Heart right ventricle (tissue), 16 donors: Measurements from ENCODE around the gene AATF. TPM values are rescaled to one million over a fixed set of nuclear protein-coding genes. Genes with fewer than 3 reads are reported as not detected.

Source experiments
- ATAC-seq, 8 donors: fragments of 200-7000 bp; cut with Tn5 transposase; one replicate each; pipeline ENCODE4 v1.9.1; 2020; ENCODE audit warnings: mild to moderate bottlenecking in 8 of 8, moderate library complexity in 8 of 8, moderate number of reproducible peaks in 1 of 8
- DNase-seq, 2 donors: peaks; one replicate each; pipeline ENCODE4 v3.0.0-alpha.2; 2020
- H3K27ac ChIP-seq, 10 donors: fragments of 200-600 bp; sonication (generic) in 2 of 10; one replicate each; pipeline versions ENCODE4 v1.5.0 to v1.8.0; 2020 to 2022; ENCODE audit warnings: mild to moderate bottlenecking in 3 of 10
- H3K27me3 ChIP-seq, 7 donors: fragments of 200-600 bp; one replicate each; pipeline ENCODE4 v1.8.0; 2021 to 2022; ENCODE audit warnings: mild to moderate bottlenecking in 2 of 7
- H3K36me3 ChIP-seq, 9 donors: fragments of 200-600 bp; sonication (generic) in 1 of 9; one replicate each; pipeline versions ENCODE4 v1.5.0 to v1.8.0; 2020 to 2022; ENCODE audit warnings: mild to moderate bottlenecking in 2 of 9
- H3K4me1 ChIP-seq, 9 donors: fragments of 200-600 bp; sonication (generic) in 1 of 9; one replicate each; pipeline versions ENCODE4 v1.5.0 to v1.8.0; 2020 to 2022; ENCODE audit warnings: mild to moderate bottlenecking in 4 of 9
- H3K4me3 ChIP-seq, 10 donors: fragments of 200-600 bp; sonication (generic) in 2 of 10; one replicate each; pipeline versions ENCODE4 v1.5.0 to v1.8.0; 2020 to 2022; ENCODE audit warnings: mild to moderate bottlenecking in 7 of 10, moderate library complexity in 2 of 10
- H3K9me3 ChIP-seq, 11 donors: fragments of 200-600 bp in 10 of 11; sonication (generic) in 2 of 11; one replicate each; pipeline versions ENCODE4 v1.5.0 to v1.8.0; 2013 to 2022; ENCODE audit warnings: mild to moderate bottlenecking in 2 of 11, control low read depth in 1 of 11, moderate library complexity in 1 of 11
- WGBS, 2 donors: extraction: QIAGEN DNeasy Blood & Tissue Kit; methylation state at CpG; one replicate each; pipeline ENCODE4 v1.1.7; 2013; ENCODE audit warnings: inconsistent platforms in 1 of 2; 5-methylcytosine and 5-hydroxymethylcytosine counted together
- intact Hi-C, 10 donors: fragments of 100-400 bp; cut with DNase I; formaldehyde crosslinking; loops; one replicate each; pipeline versions ENCODE4 v1.11.1 to v1.14.2; 2022
- polyA plus RNA-seq, 2 donors: library from polyadenylated mRNA; stranded (reverse); fragments of 200-250 nt; gene quantifications; one replicate each; pipeline ENCODE4 v1.2.3, GENCODE V29; 2013
- total RNA-seq, 10 donors: library from RNA; stranded (reverse); fragmentation: NEBNext Ultra II Directional in 3 of 10; extraction: Animal tissue kit (Norgen Biotek cat#: 25700) in 3 of 10; gene quantifications; one replicate each; pipeline versions ENCODE4 v1.2.1 to v1.2.4, GENCODE V29; 2021 to 2023
- TF ChIP-seq, protein P1 (sequence below), 9 donors: fragments of 200-600 bp; sonication (generic) in 2 of 9; IDR thresholded peaks; one replicate each; pipeline versions ENCODE4 v1.5.0 to v1.8.0; 2021 to 2022; ENCODE audit warnings: antibody characterized with exemption in 9 of 9, mild to moderate bottlenecking in 5 of 9, moderate library complexity in 1 of 9
- donor health status: Arrhythmogenic right ventricular cardiomyopathy.
- donor health status: ischemic (EF 13 %, LVEDD 7.1; RV severe dilation, severe dysfunction).
- donor health status: healthy with polysubstance abuse.
- donor health status: DM: no; HTN: yes; CAD: no.
- donor health status: DM: no; HTN: no; CAD: no.
- donor health status: ischemic (EF 25% LVEDD 6.9; RV normal size, moderate dysfunction).
- donor health status: ischemic (EF 25% LVEDD 5.7; RV mildly dilated, moderate dysfunction).
- donor health status: healthy.
- donor health status: DM: yes; HTN: yes; CAD: no.
- donor health status: Ischemic cardiomyopathy.
- donor health status: ischemic (EF 35%, LVEDD 5.7; RV mildly dilated, moderate dysfunction).
- donor health status: nonischemic (EF 11% LVEDD 7.7; RV severe dilation, severe dysfunction).
- donor health status: DM: yes; HTN: yes; CAD: no.
- donor health status: PGD.
- donor health status: ischemic (EF 29% LVEDD 5.4; RV normal size, mild dysfunction).
- donor health status: nonischemic (EF 23%, LVEDD 6.1; RV moderate dilation, normal function).

The AATF gene
- total and polyA plus RNA-seq, 12 donors, result 19.9 to 35.5 (median 26.0) TPM

DNA sequence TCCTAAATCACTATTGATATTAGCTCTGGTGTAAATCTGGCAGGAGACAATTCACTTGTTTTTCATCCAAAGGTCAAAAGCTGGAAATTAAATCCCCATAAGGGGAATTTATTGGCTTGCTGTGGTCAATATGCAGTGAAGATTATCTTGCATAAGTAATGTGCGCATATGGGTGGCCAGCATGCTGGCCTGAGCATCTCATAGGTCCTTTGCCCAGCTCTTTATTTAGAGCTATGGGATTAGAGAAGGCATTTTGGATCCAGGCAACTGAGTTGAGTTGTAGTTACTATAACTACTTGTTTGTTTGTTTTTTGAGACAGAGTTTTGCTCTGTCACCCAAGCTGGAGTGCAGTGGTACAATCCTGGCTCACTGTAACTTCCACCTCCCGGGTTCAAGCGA lies 110.7 kb downstream of the AATF start:
- Histone ChIP-seq H3K36me3 (peaks cover 0 to 35% (median 6%) of the 10 kb centered on the region in 9 donors), H3K4me3 (no peak overlapping the region), H3K9me3 (no peaks in the 10 kb centered on the region), H3K4me1 (no peaks in the 10 kb centered on the region), H3K27ac (no peak overlapping the region), H3K27me3 (peaks cover 0 to 17% (median 5%) of the 10 kb centered on the region in 7 donors)
- intact Hi-C loops, result no loop called here
- TF ChIP-seq, protein P1, sequence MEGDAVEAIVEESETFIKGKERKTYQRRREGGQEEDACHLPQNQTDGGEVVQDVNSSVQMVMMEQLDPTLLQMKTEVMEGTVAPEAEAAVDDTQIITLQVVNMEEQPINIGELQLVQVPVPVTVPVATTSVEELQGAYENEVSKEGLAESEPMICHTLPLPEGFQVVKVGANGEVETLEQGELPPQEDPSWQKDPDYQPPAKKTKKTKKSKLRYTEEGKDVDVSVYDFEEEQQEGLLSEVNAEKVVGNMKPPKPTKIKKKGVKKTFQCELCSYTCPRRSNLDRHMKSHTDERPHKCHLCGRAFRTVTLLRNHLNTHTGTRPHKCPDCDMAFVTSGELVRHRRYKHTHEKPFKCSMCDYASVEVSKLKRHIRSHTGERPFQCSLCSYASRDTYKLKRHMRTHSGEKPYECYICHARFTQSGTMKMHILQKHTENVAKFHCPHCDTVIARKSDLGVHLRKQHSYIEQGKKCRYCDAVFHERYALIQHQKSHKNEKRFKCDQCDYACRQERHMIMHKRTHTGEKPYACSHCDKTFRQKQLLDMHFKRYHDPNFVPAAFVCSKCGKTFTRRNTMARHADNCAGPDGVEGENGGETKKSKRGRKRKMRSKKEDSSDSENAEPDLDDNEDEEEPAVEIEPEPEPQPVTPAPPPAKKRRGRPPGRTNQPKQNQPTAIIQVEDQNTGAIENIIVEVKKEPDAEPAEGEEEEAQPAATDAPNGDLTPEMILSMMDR (IDR thresholded peaks at IDR 0.05), result no peak
- WGBS, 2 donors, result 96 to 97% methylated on average over 3 of the region's 3 CpGs
- DNase-seq (no peak), ATAC-seq (no peak)

GRCh38 chr17:37060094-37060493 lies 111.3 kb downstream of the AATF start:
- Histone ChIP-seq H3K4me1 (no peaks in the 10 kb centered on the region), H3K4me3 (no peak overlapping the region), H3K27ac (no peak overlapping the region), H3K9me3 (no peaks in the 10 kb centered on the region), H3K27me3 (peaks cover 0 to 23% (median 10%) of the 10 kb centered on the region in 7 donors), H3K36me3 (peaks cover 0 to 29% (median 6%) of the 10 kb centered on the region in 9 donors)
- no peak for DNase-seq
- TF ChIP-seq, protein P1 (IDR thresholded peaks at IDR 0.05), result no peak
- WGBS, 2 donors, result 90% methylated on average over 6 of the region's 6 CpGs
- intact Hi-C loops, result no loop called here
- ATAC-seq, result no peak

DNA sequence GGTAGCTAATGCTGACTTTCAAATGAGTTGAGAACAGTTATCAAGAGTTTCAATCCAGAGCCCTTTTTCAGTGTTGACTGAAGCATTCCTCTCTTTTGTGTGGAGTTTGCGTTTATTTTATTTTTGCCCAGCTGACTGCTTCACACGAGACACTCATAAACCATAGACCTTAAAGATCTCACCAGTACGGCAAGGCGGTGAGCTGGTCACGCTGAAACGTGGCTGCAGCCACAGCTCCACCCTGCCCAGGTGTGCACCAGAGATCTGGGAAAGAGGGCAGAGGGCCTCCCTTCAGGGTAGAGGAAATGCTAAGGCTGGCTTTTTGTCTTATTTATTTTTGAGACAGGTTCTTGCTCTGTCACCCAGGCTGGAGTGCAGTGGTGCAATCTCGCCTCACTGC lies 112.2 kb downstream of the AATF start:
- TF ChIP-seq, protein P1 (IDR thresholded peaks at IDR 0.05), result no peak
- Histone ChIP-seq H3K4me3 (no peak overlapping the region), H3K4me1 (no peaks in the 10 kb centered on the region), H3K27ac (no peak overlapping the region), H3K9me3 (no peaks in the 10 kb centered on the region), H3K36me3 (peaks cover 0 to 21% (median 6%) of the 10 kb centered on the region in 9 donors), H3K27me3 (peaks cover 0 to 32% (median 18%) of the 10 kb centered on the region in 7 donors)
- intact Hi-C loops, result no loop called here
- WGBS, 2 donors, result 77 to 82% methylated on average over 7 of the region's 7 CpGs
- no peak for DNase-seq
- ATAC-seq, result no peak

GRCh38 chr17:37062021-37062420 lies 113.3 kb downstream of the AATF start:
- H3K9me3 ChIP-seq, result no peaks in the 10 kb centered on the region
- no peak for DNase-seq
- TF ChIP-seq, protein P1 (IDR thresholded peaks at IDR 0.05), result no peak
- H3K36me3 ChIP-seq, result peaks cover 0 to 12% (median under 1%) of the 10 kb centered on the region in 9 donors
- intact Hi-C loops, result no loop called here
- WGBS, 2 donors, result 64 to 72% methylated on average over 9 of the region's 9 CpGs
- no peak for ATAC-seq
- H3K4me3 ChIP-seq, result no peak overlapping the region
- H3K27ac ChIP-seq, result no peak overlapping the region
- peaks cover 0 to 43% (median 29%) of the 10 kb centered on the region in 7 donors for H3K27me3 ChIP-seq
- H3K4me1 ChIP-seq, result no peaks in the 10 kb centered on the region
